Measurements from ENCODE around the gene CD47. TPM values are rescaled to one million over a fixed set of nuclear protein-coding genes. Genes with fewer than 3 reads are reported as not detected.

The CD47 gene
- total RNA-seq, 1 donor from 2014 or later = 102 TPM

- Histone ChIP-seq H3K4me2 (peak overlapping the region; percentile 95), H3K4me3 (peak overlapping the region; percentile 88), H3K4me1 (peaks cover 12% of the 10 kb centered on the region), H3K9ac (no peak overlapping the region), H3K79me2 (ENCODE audit: low read depth) (peaks cover 21% of the 10 kb centered on the region), H3K27me3 (peaks cover 40% of the 10 kb centered on the region), H2AFZ (replicated peaks) (peak overlapping the region; percentile 59), H3K9me3 (ENCODE audit: low read depth) (no peaks in the 10 kb centered on the region), H3K27ac (no peak overlapping the region), H4K20me1 (ENCODE audit: low read depth) (no peaks in the 10 kb centered on the region), H3F3A (ENCODE audit: low read depth) (peaks cover 3% of the 10 kb centered on the region), H3K36me3 (no peaks in the 10 kb centered on the region)
- H3K4me1 Mint-ChIP-seq = peaks cover 12% of the 10 kb centered on the region
- DNase-seq (ENCODE audit: low spot score) = peak; percentile 48
- peak overlapping the region; percentile 96 for H3K4me3 Mint-ChIP-seq
- no peak for TF ChIP-seq EZH2 (IDR thresholded peaks at IDR 0.05)
- no peak for TF ChIP-seq EZH2phosphoT487 (IDR thresholded peaks at IDR 0.05)
- peak overlapping the region; percentile 87 for H3K27ac Mint-ChIP-seq
- H3K9me3 Mint-ChIP-seq = peaks cover 3% of the 10 kb centered on the region
- no peaks in the 10 kb centered on the region for H3K36me3 Mint-ChIP-seq
- peaks cover 2% of the 10 kb centered on the region for H3K27me3 Mint-ChIP-seq (ENCODE audit: insufficient read depth, low read depth)
Observed at GRCh38 chr3:108090049-108090700, 656 bp downstream of the CD47 start.

GRCh38 chr3:108089579-108089978, 1.3 kb downstream of the CD47 start:
- peaks cover 3% of the 10 kb centered on the region for H3F3A ChIP-seq (ENCODE audit: low read depth)
- peak overlapping the region; percentile 95 for H3K4me2 ChIP-seq
- no peak for DNase-seq (ENCODE audit: low spot score)
- Mint-ChIP-seq H3K27ac (no peak overlapping the region), H3K36me3 (no peaks in the 10 kb centered on the region), H3K9me3 (peaks cover 3% of the 10 kb centered on the region), H3K4me1 (peaks cover 12% of the 10 kb centered on the region), H3K27me3 (ENCODE audit: insufficient read depth, low read depth) (peaks cover 2% of the 10 kb centered on the region), H3K4me3 (peak overlapping the region; percentile 96)
- H3K4me1 ChIP-seq = peaks cover 12% of the 10 kb centered on the region
- no peak overlapping the region for H3K27ac ChIP-seq
- peaks cover 40% of the 10 kb centered on the region for H3K27me3 ChIP-seq
- H3K36me3 ChIP-seq = no peaks in the 10 kb centered on the region
- H2AFZ ChIP-seq (replicated peaks) = peak overlapping the region; percentile 59
- no peak overlapping the region for H3K9ac ChIP-seq
- H3K4me3 ChIP-seq = peak overlapping the region; percentile 88
- no peaks in the 10 kb centered on the region for H3K9me3 ChIP-seq (ENCODE audit: low read depth)
- H4K20me1 ChIP-seq (ENCODE audit: low read depth) = no peaks in the 10 kb centered on the region
- TF ChIP-seq, protein P1, sequence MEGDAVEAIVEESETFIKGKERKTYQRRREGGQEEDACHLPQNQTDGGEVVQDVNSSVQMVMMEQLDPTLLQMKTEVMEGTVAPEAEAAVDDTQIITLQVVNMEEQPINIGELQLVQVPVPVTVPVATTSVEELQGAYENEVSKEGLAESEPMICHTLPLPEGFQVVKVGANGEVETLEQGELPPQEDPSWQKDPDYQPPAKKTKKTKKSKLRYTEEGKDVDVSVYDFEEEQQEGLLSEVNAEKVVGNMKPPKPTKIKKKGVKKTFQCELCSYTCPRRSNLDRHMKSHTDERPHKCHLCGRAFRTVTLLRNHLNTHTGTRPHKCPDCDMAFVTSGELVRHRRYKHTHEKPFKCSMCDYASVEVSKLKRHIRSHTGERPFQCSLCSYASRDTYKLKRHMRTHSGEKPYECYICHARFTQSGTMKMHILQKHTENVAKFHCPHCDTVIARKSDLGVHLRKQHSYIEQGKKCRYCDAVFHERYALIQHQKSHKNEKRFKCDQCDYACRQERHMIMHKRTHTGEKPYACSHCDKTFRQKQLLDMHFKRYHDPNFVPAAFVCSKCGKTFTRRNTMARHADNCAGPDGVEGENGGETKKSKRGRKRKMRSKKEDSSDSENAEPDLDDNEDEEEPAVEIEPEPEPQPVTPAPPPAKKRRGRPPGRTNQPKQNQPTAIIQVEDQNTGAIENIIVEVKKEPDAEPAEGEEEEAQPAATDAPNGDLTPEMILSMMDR (IDR thresholded peaks at IDR 0.05) = no peak
- no peak for TF ChIP-seq EZH2phosphoT487 (IDR thresholded peaks at IDR 0.05)
- TF ChIP-seq EZH2 (IDR thresholded peaks at IDR 0.05) = no peak
- peaks cover 21% of the 10 kb centered on the region for H3K79me2 ChIP-seq (ENCODE audit: low read depth)

- no peak for DNase-seq (ENCODE audit: low spot score)
- Histone ChIP-seq H3K27me3 (peaks cover 40% of the 10 kb centered on the region), H3K4me2 (peak overlapping the region; percentile 95), H3K4me3 (no peak overlapping the region), H3K4me1 (peaks cover 12% of the 10 kb centered on the region), H3K9me3 (ENCODE audit: low read depth) (no peaks in the 10 kb centered on the region), H3K79me2 (ENCODE audit: low read depth) (peaks cover 21% of the 10 kb centered on the region), H3K36me3 (no peaks in the 10 kb centered on the region), H3K27ac (no peak overlapping the region), H2AFZ (replicated peaks) (no peak overlapping the region), H3F3A (ENCODE audit: low read depth) (peaks cover 3% of the 10 kb centered on the region), H3K9ac (no peak overlapping the region), H4K20me1 (ENCODE audit: low read depth) (no peaks in the 10 kb centered on the region)
- H3K4me3 Mint-ChIP-seq = peak overlapping the region; percentile 76
- peaks cover 2% of the 10 kb centered on the region for H3K27me3 Mint-ChIP-seq (ENCODE audit: insufficient read depth, low read depth)
- H3K36me3 Mint-ChIP-seq = no peaks in the 10 kb centered on the region
- peaks cover 3% of the 10 kb centered on the region for H3K9me3 Mint-ChIP-seq
- no peak overlapping the region for H3K27ac Mint-ChIP-seq
- H3K4me1 Mint-ChIP-seq = peaks cover 12% of the 10 kb centered on the region
- TF ChIP-seq, protein P1 (IDR thresholded peaks at IDR 0.05) = no peak
- no peak for TF ChIP-seq EZH2 (IDR thresholded peaks at IDR 0.05)
Observed at GRCh38 chr3:108088697-108089096, 2.1 kb downstream of the CD47 start.

DNA sequence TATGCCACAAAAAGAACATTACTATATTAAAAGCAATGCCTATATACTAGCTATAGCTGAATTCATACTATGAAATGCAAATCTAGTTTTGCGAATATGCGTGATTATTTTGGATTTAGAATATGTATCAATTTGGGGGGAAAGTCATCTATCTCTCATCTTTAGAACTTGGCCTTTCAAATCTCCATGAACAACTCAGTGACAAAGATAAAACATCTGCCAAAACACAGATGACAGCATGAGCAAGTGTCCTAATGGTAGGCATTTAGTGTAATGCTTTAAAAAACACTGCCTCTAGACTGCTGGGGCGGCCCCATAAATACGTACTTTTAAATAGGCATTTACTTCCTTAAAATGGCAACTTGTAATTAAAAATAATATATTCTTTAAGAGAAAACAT, 2.7 kb downstream of the CD47 start:
- H3K36me3 ChIP-seq = no peaks in the 10 kb centered on the region
- peaks cover 12% of the 10 kb centered on the region for H3K4me1 ChIP-seq
- H3K27me3 ChIP-seq = peaks cover 34% of the 10 kb centered on the region
- H3F3A ChIP-seq (ENCODE audit: low read depth) = peaks cover 3% of the 10 kb centered on the region
- H3K4me3 ChIP-seq = no peak overlapping the region
- H3K9ac ChIP-seq = no peak overlapping the region
- no peaks in the 10 kb centered on the region for H4K20me1 ChIP-seq (ENCODE audit: low read depth)
- peak overlapping the region; percentile 5 for H3K4me3 Mint-ChIP-seq
- DNase-seq (ENCODE audit: low spot score) = no peak
- no peaks in the 10 kb centered on the region for H3K9me3 ChIP-seq (ENCODE audit: low read depth)
- H3K9me3 Mint-ChIP-seq = peaks cover 3% of the 10 kb centered on the region
- H3K4me1 Mint-ChIP-seq = peaks cover 12% of the 10 kb centered on the region
- H3K27me3 Mint-ChIP-seq (ENCODE audit: insufficient read depth, low read depth) = peaks cover 2% of the 10 kb centered on the region
- peak overlapping the region; percentile 95 for H3K4me2 ChIP-seq
- TF ChIP-seq EZH2phosphoT487 (IDR thresholded peaks at IDR 0.05) = no peak
- TF ChIP-seq EZH2 (IDR thresholded peaks at IDR 0.05) = no peak
- TF ChIP-seq, protein P1 (IDR thresholded peaks at IDR 0.05) = no peak
- H3K27ac ChIP-seq = no peak overlapping the region
- no peak overlapping the region for H2AFZ ChIP-seq (replicated peaks)
- H3K36me3 Mint-ChIP-seq = no peaks in the 10 kb centered on the region
- no peak overlapping the region for H3K27ac Mint-ChIP-seq
- H3K79me2 ChIP-seq (ENCODE audit: low read depth) = peaks cover 21% of the 10 kb centered on the region
